Ishikawa (cell line): ENCODE results near the gene NPAS1.

Source experiments
- CEBPB ChIP-seq: IDR thresholded peaks from 2 replicates; pipeline ENCODE4 v1.6.1; 2012
- CREB1 ChIP-seq: IDR thresholded peaks from 2 replicates; pipeline ENCODE4 v1.6.1; 2012; ENCODE audit warnings: low read depth
- EGR1 ChIP-seq: IDR thresholded peaks from 2 replicates; pipeline ENCODE4 v1.6.1; 2012
- EP300 ChIP-seq: IDR thresholded peaks from 2 replicates; pipeline ENCODE4 v1.6.1; 2012; ENCODE audit warnings: borderline replicate concordance
- FOXM1 ChIP-seq: IDR thresholded peaks from 2 replicates; pipeline ENCODE4 v1.6.1; 2012; ENCODE audit warnings: low read depth, borderline replicate concordance
- NFIC ChIP-seq: IDR thresholded peaks from 2 replicates; pipeline ENCODE4 v1.6.1; 2012
- RAD21 ChIP-seq: IDR thresholded peaks from 2 replicates; pipeline ENCODE4 v1.6.1; 2012; ENCODE audit warnings: low read depth
- TAF1 ChIP-seq: IDR thresholded peaks from 2 replicates; pipeline ENCODE4 v1.6.1; 2012; ENCODE audit warnings: low read depth, mild to moderate bottlenecking
- TCF12 ChIP-seq: IDR thresholded peaks from 2 replicates; pipeline ENCODE4 v1.6.1; 2012; ENCODE audit warnings: low read depth
- YY1 ChIP-seq: IDR thresholded peaks from 2 replicates; pipeline ENCODE4 v1.6.1; 2012; ENCODE audit warnings: low read depth
- ZBTB7A ChIP-seq: IDR thresholded peaks from 2 replicates; pipeline ENCODE4 v1.6.1; 2012; ENCODE audit warnings: low read depth
- TF ChIP-seq, protein P1 (sequence below): IDR thresholded peaks from 2 replicates; pipeline ENCODE4 v1.6.1; 2012
- TF ChIP-seq, protein P2 (sequence below): IDR thresholded peaks from 2 replicates; pipeline ENCODE4 v1.6.1; 2012
- TF ChIP-seq, protein P3 (sequence below): IDR thresholded peaks from 2 replicates; pipeline ENCODE4 v1.6.1; 2012; ENCODE audit warnings: low read depth, mild to moderate bottlenecking

DNA sequence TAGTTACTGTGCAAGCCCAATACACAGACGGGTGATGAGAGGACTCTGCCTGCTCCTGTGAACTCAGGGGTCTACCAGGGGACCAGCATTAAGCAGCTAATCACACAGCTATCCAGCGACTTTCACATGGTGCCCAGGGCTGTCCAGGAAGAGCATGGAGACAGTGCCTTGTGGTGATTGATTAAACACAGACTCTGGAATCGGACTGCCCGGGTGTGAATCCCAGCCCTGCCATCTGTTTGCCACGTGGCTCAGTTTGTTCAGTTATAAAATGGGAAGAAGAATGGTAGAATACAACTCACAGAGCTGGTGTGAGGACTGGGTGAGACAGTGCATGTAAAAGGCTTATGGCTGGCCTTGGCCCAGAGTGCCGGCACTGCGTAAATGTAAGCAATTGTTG, 42.1 kb upstream of the NPAS1 start:
- TF ChIP-seq RAD21: no peak
- no peak for TF ChIP-seq EP300
- no peak for TF ChIP-seq TAF1
- no peak for TF ChIP-seq ZBTB7A
- TF ChIP-seq, protein P1, sequence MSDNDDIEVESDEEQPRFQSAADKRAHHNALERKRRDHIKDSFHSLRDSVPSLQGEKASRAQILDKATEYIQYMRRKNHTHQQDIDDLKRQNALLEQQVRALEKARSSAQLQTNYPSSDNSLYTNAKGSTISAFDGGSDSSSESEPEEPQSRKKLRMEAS: no peak
- TF ChIP-seq FOXM1: no peak
- no peak for TF ChIP-seq YY1
- TF ChIP-seq, protein P2, sequence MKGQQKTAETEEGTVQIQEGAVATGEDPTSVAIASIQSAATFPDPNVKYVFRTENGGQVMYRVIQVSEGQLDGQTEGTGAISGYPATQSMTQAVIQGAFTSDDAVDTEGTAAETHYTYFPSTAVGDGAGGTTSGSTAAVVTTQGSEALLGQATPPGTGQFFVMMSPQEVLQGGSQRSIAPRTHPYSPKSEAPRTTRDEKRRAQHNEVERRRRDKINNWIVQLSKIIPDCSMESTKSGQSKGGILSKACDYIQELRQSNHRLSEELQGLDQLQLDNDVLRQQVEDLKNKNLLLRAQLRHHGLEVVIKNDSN: no peak
- TF ChIP-seq CEBPB: no peak
- TF ChIP-seq, protein P3, sequence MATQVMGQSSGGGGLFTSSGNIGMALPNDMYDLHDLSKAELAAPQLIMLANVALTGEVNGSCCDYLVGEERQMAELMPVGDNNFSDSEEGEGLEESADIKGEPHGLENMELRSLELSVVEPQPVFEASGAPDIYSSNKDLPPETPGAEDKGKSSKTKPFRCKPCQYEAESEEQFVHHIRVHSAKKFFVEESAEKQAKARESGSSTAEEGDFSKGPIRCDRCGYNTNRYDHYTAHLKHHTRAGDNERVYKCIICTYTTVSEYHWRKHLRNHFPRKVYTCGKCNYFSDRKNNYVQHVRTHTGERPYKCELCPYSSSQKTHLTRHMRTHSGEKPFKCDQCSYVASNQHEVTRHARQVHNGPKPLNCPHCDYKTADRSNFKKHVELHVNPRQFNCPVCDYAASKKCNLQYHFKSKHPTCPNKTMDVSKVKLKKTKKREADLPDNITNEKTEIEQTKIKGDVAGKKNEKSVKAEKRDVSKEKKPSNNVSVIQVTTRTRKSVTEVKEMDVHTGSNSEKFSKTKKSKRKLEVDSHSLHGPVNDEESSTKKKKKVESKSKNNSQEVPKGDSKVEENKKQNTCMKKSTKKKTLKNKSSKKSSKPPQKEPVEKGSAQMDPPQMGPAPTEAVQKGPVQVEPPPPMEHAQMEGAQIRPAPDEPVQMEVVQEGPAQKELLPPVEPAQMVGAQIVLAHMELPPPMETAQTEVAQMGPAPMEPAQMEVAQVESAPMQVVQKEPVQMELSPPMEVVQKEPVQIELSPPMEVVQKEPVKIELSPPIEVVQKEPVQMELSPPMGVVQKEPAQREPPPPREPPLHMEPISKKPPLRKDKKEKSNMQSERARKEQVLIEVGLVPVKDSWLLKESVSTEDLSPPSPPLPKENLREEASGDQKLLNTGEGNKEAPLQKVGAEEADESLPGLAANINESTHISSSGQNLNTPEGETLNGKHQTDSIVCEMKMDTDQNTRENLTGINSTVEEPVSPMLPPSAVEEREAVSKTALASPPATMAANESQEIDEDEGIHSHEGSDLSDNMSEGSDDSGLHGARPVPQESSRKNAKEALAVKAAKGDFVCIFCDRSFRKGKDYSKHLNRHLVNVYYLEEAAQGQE: no peak
- TF ChIP-seq CREB1: no peak
- TF ChIP-seq EGR1: no peak
- TF ChIP-seq TCF12: no peak
- no peak for TF ChIP-seq NFIC
